Ascending aorta (tissue), 2 donors: ENCODE results near the gene HLF. TPM values are rescaled to one million over a fixed set of nuclear protein-coding genes. Genes with fewer than 3 reads are reported as not detected.

Experiments
- DNase-seq, 2 donors: peaks; one replicate each; pipeline ENCODE4 v3.0.0-alpha.2; 2019; ENCODE audit warnings: low spot score in 2 of 2
- H3K27ac ChIP-seq, 2 donors: fragments of 200-600 bp; sonication (generic); one replicate each; pipeline ENCODE4 v1.5.1; 2016 to 2017; ENCODE audit warnings: mild to moderate bottlenecking in 1 of 2
- H3K27me3 ChIP-seq: fragments of 200-600 bp; sonication (generic); one replicate; pipeline ENCODE4 v1.5.1; 2017
- H3K36me3 ChIP-seq, 2 donors: fragments of 200-600 bp; sonication (generic); one replicate each; pipeline ENCODE4 v1.5.1; 2016
- H3K4me1 ChIP-seq, 2 donors: fragments of 200-600 bp; sonication (generic); one replicate each; pipeline ENCODE4 v1.5.1; 2016 to 2017; ENCODE audit warnings: mild to moderate bottlenecking in 1 of 2
- H3K4me3 ChIP-seq, 2 donors: fragments of 200-600 bp; sonication (generic); one replicate each; pipeline ENCODE4 v1.5.1; 2016 to 2017; ENCODE audit warnings: mild to moderate bottlenecking in 1 of 2
- H3K9me3 ChIP-seq, 2 donors: fragments of 200-600 bp; sonication (generic); one replicate each; pipeline ENCODE4 v1.5.1; 2016
- CTCF ChIP-seq, 3 experiments: fragments of 200-600 bp in 2 of 3; fragments of 450-650 bp in 1 of 3; sonication (generic) in 2 of 3; IDR thresholded peaks; one replicate each; pipeline ENCODE4 v1.5.1; 2016 to 2019; ENCODE audit warnings: antibody characterized with exemption in 3 of 3, mild to moderate bottlenecking in 1 of 3, moderate library complexity in 1 of 3
- intact Hi-C: fragments of 100-400 bp; cut with DNase I; formaldehyde crosslinking; loops from one replicate; pipeline ENCODE4 v1.15.1; 2023
- total RNA-seq: library from RNA; depleted of rRNA; stranded (reverse); fragments of >200 nt; gene quantifications from one replicate; pipeline ENCODE4 v1.1.0, GENCODE V29; 2016

The HLF gene
- total RNA-seq, 1 donor from 2014 or later = 11.3 TPM

DNA sequence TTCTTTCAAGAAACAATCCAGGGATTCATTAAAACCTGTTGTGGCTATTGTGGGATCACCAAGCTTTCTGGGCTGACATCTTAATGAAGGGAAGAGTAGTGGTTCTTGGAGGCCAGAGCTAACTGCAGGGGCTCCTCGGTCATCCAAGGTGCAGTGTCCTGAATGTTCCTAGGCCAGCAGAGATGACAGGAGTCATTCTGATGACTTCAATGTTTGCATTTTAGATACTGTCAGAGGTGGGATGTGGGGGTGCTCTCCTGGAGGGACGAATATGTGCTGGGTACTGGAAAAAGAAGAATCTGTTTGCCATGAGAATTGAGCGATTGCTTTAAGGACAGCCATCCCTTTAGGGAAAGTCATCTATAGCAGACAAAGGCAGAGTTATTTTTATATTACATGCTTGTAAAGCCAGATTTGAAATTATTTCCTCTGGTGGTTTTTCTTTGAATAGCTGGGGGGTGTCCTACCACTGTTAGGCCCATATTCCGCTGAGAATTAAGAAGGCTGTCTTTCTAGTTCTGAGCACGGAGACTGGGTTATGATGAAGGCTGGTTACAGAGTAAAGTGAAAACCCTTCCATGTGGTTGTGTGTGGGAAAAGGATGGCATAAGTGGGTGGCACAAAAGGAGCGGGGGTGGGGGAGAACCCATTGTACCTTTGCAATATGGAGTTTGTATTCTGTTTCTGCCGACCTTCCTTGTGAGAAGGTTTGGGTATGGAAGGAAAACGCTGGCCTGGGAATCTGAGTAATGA, 7.4 kb downstream of the HLF start:
- no peak for TF ChIP-seq CTCF (IDR thresholded peaks at IDR 0.05)
- peaks cover 11 to 39% of the 10 kb centered on the region in 2 donors for H3K4me1 ChIP-seq
- no peaks in the 10 kb centered on the region for H3K27me3 ChIP-seq
- no peak for DNase-seq
- no peaks in the 10 kb centered on the region for H3K36me3 ChIP-seq
- H3K9me3 ChIP-seq = no peaks in the 10 kb centered on the region
- H3K27ac ChIP-seq = peak overlapping the region; percentile 83 to 91
- intact Hi-C loops = loop anchor here (10.0 kb wide), 1 partner anchor 367 kb away; the partner anchor contains the start of gene TOM1L1
- no peak overlapping the region for H3K4me3 ChIP-seq

GRCh38 chr17:55272711-55273578, 8.2 kb downstream of the HLF start:
- DNase-seq = no peak
- H3K36me3 ChIP-seq = no peaks in the 10 kb centered on the region
- H3K4me3 ChIP-seq = peak overlapping the region in 1 of 2 donors; percentile 17
- no peaks in the 10 kb centered on the region for H3K9me3 ChIP-seq
- peak overlapping the region; percentile 83 to 91 for H3K27ac ChIP-seq
- no peaks in the 10 kb centered on the region for H3K27me3 ChIP-seq
- intact Hi-C loops = loop anchor here (1.0 to 10.0 kb wide), 3 partner anchors 8 to 368 kb away; partner anchors contain the start of gene TOM1L1
- peaks cover 11 to 41% of the 10 kb centered on the region in 2 donors for H3K4me1 ChIP-seq
- TF ChIP-seq CTCF (IDR thresholded peaks at IDR 0.05) = no peak

DNA sequence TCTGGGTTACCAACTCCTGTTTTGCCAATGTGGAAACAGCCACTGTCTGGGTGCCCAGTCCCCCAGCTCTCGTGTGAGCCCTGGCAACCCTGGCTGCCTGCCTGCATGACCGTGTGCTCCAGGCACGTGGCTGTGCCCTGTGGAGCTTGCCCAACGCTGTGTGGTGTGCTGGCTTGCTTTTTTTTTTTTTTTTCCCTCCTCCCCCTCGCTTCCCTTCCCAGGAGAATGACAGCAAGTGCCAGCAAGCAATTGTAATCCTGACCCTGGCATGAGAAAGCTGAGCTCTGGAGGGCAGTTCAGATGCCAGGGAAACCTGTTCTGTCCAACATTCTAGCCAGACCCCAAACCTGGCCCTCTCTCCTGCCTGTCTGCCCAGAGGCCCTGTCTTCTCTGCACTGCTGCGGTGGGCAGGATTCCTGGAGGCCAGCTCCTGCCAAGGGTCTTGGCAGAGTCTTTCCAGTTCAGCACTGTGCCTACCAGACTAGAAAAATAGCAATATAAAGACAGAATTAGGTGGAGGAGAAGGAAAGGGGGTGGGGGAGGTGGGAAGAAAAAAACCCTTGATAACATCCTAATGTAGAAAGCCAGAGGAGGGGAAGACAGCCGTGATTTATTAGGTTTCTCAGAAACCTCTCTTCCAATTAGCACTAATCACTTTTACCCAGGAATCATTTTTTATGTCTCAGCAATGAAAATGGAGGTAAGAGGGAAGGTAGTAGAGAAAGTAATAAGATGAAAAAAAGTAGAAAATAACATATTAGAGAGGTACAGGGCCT, 9.0 kb downstream of the HLF start:
- Histone ChIP-seq H3K4me3 (peak overlapping the region in 1 of 2 donors; percentile 35), H3K9me3 (no peaks in the 10 kb centered on the region), H3K4me1 (peaks cover 11 to 46% of the 10 kb centered on the region in 2 donors), H3K27me3 (no peaks in the 10 kb centered on the region), H3K36me3 (no peaks in the 10 kb centered on the region), H3K27ac (peak overlapping the region; percentile 83 to 91)
- intact Hi-C loops = loop anchor here (1.0 to 10.0 kb wide), 3 partner anchors 8 to 369 kb away; partner anchors contain the start of gene TOM1L1
- no peak for TF ChIP-seq CTCF (IDR thresholded peaks at IDR 0.05)
- DNase-seq = peak; percentile 62 to 93

DNA sequence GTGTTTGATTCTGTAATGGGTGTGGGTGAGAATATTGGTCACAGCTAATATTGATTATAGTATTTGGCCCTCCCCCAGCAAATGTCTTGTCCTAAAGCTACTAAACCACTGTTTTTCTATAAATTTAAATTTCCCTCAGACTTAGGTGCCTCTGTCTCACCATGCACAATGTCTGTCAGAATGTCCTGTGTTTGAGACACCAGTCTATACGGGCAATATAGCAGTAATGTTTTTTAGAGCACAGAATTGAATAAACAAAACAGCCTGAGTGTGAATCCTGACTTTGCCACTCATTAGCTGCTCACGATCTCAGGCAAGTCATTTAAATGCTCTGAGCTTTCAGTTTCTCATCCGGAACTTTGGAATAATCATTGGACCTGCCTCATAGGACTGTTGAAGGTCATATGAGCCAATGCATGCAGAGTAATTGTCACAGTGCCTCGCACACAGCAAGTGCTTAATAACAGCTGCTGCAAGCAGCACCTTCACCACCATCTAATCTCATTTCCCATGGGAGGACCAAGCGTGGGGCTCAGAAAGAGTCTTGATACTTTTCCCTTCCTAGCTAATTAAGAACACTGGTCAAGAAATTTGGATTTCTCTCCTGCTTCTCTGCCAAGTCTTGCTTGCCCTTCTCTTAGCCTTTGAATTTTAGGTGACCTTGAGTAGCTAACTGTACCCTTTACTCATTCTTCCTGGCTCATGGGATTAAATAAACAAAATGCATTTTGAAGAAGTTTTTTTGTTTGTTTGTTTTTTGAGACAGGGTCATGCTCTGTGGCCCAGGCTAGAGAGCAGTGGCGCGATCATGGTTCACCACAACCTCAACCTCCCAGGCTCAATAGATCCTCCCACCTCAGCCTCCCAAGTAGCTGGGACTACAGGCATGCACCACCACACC, 9.8 kb downstream of the HLF start:
- Histone ChIP-seq H3K27ac (peak overlapping the region; percentile 83 to 91), H3K36me3 (no peaks in the 10 kb centered on the region), H3K4me3 (no peak overlapping the region), H3K4me1 (peaks cover 11 to 46% of the 10 kb centered on the region in 2 donors), H3K9me3 (no peaks in the 10 kb centered on the region), H3K27me3 (no peaks in the 10 kb centered on the region)
- no peak for TF ChIP-seq CTCF (IDR thresholded peaks at IDR 0.05)
- no peak for DNase-seq
- intact Hi-C loops = loop anchor here (10.0 kb wide), 1 partner anchor 370 kb away; the partner anchor contains the start of gene TOM1L1
